Stimulated activated naive CD4-positive, alpha-beta T cell (primary cell): ENCODE measurements around the gene KLF7.
A peak's percentile ranks its signal among the peaks of the same experiment; 100 is the strongest.

Source experiments
- DNase-seq, 6 experiments: peaks; one replicate each; lab custom pipeline; 2025; lab: John Stamatoyannopoulos, UW

Gene KLF7

GRCh38 chr2:207126724-207127308 is 38.9 kb downstream of the KLF7 start:
- DNase-seq = no peak

GRCh38 chr2:207123776-207124391 is 41.9 kb downstream of the KLF7 start:
- DNase-seq = no peak

GRCh38 chr2:207123335-207123744 is 42.4 kb downstream of the KLF7 start:
- no peak for DNase-seq

GRCh38 chr2:207122651-207123334 is 43.0 kb downstream of the KLF7 start:
- DNase-seq = no peak

- no peak for DNase-seq
Measured at GRCh38 chr2:207121784-207122183, 44.0 kb downstream of the KLF7 start.

GRCh38 chr2:207119048-207119447 is 46.7 kb downstream of the KLF7 start:
- no peak for DNase-seq

- no peak for DNase-seq
Measured at GRCh38 chr2:207117668-207118067, 48.1 kb downstream of the KLF7 start.

- no peak for DNase-seq
Measured at GRCh38 chr2:207115715-207116364, 49.9 kb downstream of the KLF7 start.

GRCh38 chr2:207113414-207113813 is 52.3 kb downstream of the KLF7 start:
- DNase-seq = no peak

GRCh38 chr2:207112785-207113184 is 53.0 kb downstream of the KLF7 start:
- DNase-seq = no peak

GRCh38 chr2:207112383-207112782 is 53.4 kb downstream of the KLF7 start:
- no peak for DNase-seq

- no peak for DNase-seq
Measured at GRCh38 chr2:207111757-207112156, 54.0 kb downstream of the KLF7 start.

- DNase-seq = no peak
Measured at GRCh38 chr2:207110715-207111114, 55.0 kb downstream of the KLF7 start.

GRCh38 chr2:207110310-207110709 is 55.4 kb downstream of the KLF7 start:
- no peak for DNase-seq

- no peak for DNase-seq
Measured at GRCh38 chr2:207109768-207110167, 56.0 kb downstream of the KLF7 start.

- no peak for DNase-seq
Measured at GRCh38 chr2:207108440-207108839, 57.3 kb downstream of the KLF7 start.

- DNase-seq = peak in 1 of 6 experiments; percentile 3
Measured at GRCh38 chr2:207107551-207107950, 58.2 kb downstream of the KLF7 start.

GRCh38 chr2:207107131-207107530 is 58.6 kb downstream of the KLF7 start:
- DNase-seq = no peak

- no peak for DNase-seq
Measured at GRCh38 chr2:207103132-207103531, 62.6 kb downstream of the KLF7 start.

- DNase-seq = no peak
Measured at GRCh38 chr2:207101984-207102383, 63.8 kb downstream of the KLF7 start.

- DNase-seq = no peak
Measured at GRCh38 chr2:207097278-207097677, 68.5 kb downstream of the KLF7 start.

GRCh38 chr2:207095963-207096362 is 69.8 kb downstream of the KLF7 start:
- DNase-seq = no peak

GRCh38 chr2:207093234-207093633 is 72.5 kb downstream of the KLF7 start:
- no peak for DNase-seq
